HL-60/S4 (cell line): Measurements from ENCODE around the gene ITPK1.

Experiments used
- in situ Hi-C: fragments of 300-500 bp; cut with MboI; formaldehyde crosslinking; loops from 2 replicates; pipeline ENCODE4 v1.14.3; 2022; ENCODE audit warnings: low sequenced_read_pairs

ITPK1 gene

GRCh38 chr14:92928961-92929688 lies 186.6 kb downstream of the ITPK1 start:
- in situ Hi-C loops, result no loop called here

GRCh38 chr14:92928258-92928629 lies 187.5 kb downstream of the ITPK1 start:
- in situ Hi-C loops, result no loop called here

- in situ Hi-C loops, result no loop called here
Observed at GRCh38 chr14:92927349-92928257, 188.1 kb downstream of the ITPK1 start.

GRCh38 chr14:92926931-92927330 lies 188.8 kb downstream of the ITPK1 start:
- in situ Hi-C loops, result no loop called here

- in situ Hi-C loops, result no loop called here
Observed at GRCh38 chr14:92926180-92926845, 189.4 kb downstream of the ITPK1 start.

GRCh38 chr14:92925446-92925845 lies 190.3 kb downstream of the ITPK1 start:
- in situ Hi-C loops, result no loop called here

GRCh38 chr14:92924247-92924646 lies 191.5 kb downstream of the ITPK1 start:
- in situ Hi-C loops, result no loop called here

- in situ Hi-C loops, result no loop called here
Observed at GRCh38 chr14:92923744-92924103, 192.0 kb downstream of the ITPK1 start.

GRCh38 chr14:92922883-92923743 lies 192.6 kb downstream of the ITPK1 start, which contains the start of gene CHGA:
Gene CHGA, plus strand, starts transcription at chr14:92923150. Its CDS starts 210 bp downstream, at chr14:92923360.
- in situ Hi-C loops, result no loop called here

- in situ Hi-C loops, result no loop called here
Observed at GRCh38 chr14:92922155-92922735, 193.5 kb downstream of the ITPK1 start.

- in situ Hi-C loops, result no loop called here
Observed at GRCh38 chr14:92920001-92920400, 195.7 kb downstream of the ITPK1 start.

GRCh38 chr14:92917956-92918355 lies 197.8 kb downstream of the ITPK1 start:
- in situ Hi-C loops, result no loop called here

GRCh38 chr14:92917041-92917940 lies 198.4 kb downstream of the ITPK1 start:
- in situ Hi-C loops, result no loop called here

- in situ Hi-C loops, result no loop called here
Observed at GRCh38 chr14:92916201-92916600, 199.5 kb downstream of the ITPK1 start.

GRCh38 chr14:92914087-92914656 lies 201.6 kb downstream of the ITPK1 start:
- in situ Hi-C loops, result no loop called here

- in situ Hi-C loops, result no loop called here
Observed at GRCh38 chr14:92907316-92907911, 208.3 kb downstream of the ITPK1 start.

- in situ Hi-C loops, result no loop called here
Observed at GRCh38 chr14:92906823-92907222, 208.9 kb downstream of the ITPK1 start.

- in situ Hi-C loops, result no loop called here
Observed at GRCh38 chr14:92906420-92906819, 209.3 kb downstream of the ITPK1 start.
